H1 (cell line): ENCODE measurements around the gene DCPS. TPM values are rescaled to one million over a fixed set of nuclear protein-coding genes. Genes with fewer than 3 reads are reported as not detected.
A peak's percentile ranks its signal among the peaks of the same experiment; 100 is the strongest.

Experiments
- CTCF ChIA-PET: fragments of 300-600 bp; sonication (Branson Sonifier 250); formaldehyde crosslinking; loops from one replicate; lab custom pipeline; 2021; ENCODE audit not compliant: partially characterized antibody; lab: Charles Lee
- POLR2A ChIA-PET: fragments of 300-600 bp; sonication (Branson Sonifier 250); formaldehyde crosslinking; loops from one replicate; lab custom pipeline; 2021; ENCODE audit warnings: inconsistent platforms; ENCODE audit not compliant: partially characterized antibody; lab: Charles Lee
- DNase-seq, 2 experiments: peaks; one replicate each; pipeline versions ENCODE4 v3.0.0 to v3.0.0-alpha.2; 2010 to 2022; ENCODE audit warnings: low spot score in 2 of 2, low read depth in 1 of 2, mixed read lengths in 1 of 2
- FAIRE-seq: peaks from 2 replicates; lab custom pipeline; 2011; peaks lifted over from hg19 to GRCh38; lab: Jason Lieb, UNC
- H2AFZ ChIP-seq: 2 replicates; pipeline ENCODE4 v1.8.1; 2012; ENCODE audit warnings: low read length, inconsistent platforms
- H2AK5ac ChIP-seq: 2 replicates; pipeline ENCODE4 v1.6.1; 2013; ENCODE audit warnings: low read depth, low read length
- H2BK120ac ChIP-seq: replicated peaks from 2 replicates; pipeline ENCODE3; 2013; ENCODE audit warnings: low read depth, low read length, inconsistent platforms
- H2BK12ac ChIP-seq: 2 replicates; pipeline ENCODE4 v1.6.1; 2013; ENCODE audit warnings: low read depth, low read length
- H2BK15ac ChIP-seq: 2 replicates; pipeline ENCODE4 v1.6.1; 2013; ENCODE audit warnings: low read length
- H2BK20ac ChIP-seq: 2 replicates; pipeline ENCODE4 v1.6.1; 2013; ENCODE audit warnings: low read length
- H2BK5ac ChIP-seq: 2 replicates; pipeline ENCODE4 v1.6.1; 2013; ENCODE audit warnings: low read depth, low read length
- H3K14ac ChIP-seq: 2 replicates; pipeline ENCODE4 v1.6.1; 2013; ENCODE audit warnings: inconsistent platforms; ENCODE audit not compliant: insufficient read length
- H3K18ac ChIP-seq: 2 replicates; pipeline ENCODE4 v1.6.1; 2013; ENCODE audit warnings: low read length; ENCODE audit errors: extremely low read depth
- H3K23ac ChIP-seq: 2 replicates; pipeline ENCODE4 v1.6.1; 2013; ENCODE audit warnings: inconsistent platforms; ENCODE audit not compliant: insufficient read length
- H3K23me2 ChIP-seq: 2 replicates; pipeline ENCODE4 v1.6.1; 2013; ENCODE audit warnings: low read depth, low read length
- H3K27ac ChIP-seq: 2 replicates; pipeline ENCODE4 v1.6.1; 2011; ENCODE audit warnings: low read depth, low read length, inconsistent platforms
- H3K27me3 ChIP-seq, 4 experiments: replicated peaks in 1 of 4; 1 replicate in 1 of 4; 2 replicates in 3 of 4; pipeline versions ENCODE4 v1.6.1 to v1.8.1; 2011 to 2013; ENCODE audit warnings: low read length in 3 of 4, mild to moderate bottlenecking in 3 of 4, inconsistent platforms in 2 of 4, mixed read lengths in 2 of 4, moderate library complexity in 1 of 4; ENCODE audit not compliant: control insufficient read depth in 3 of 4, insufficient read depth in 3 of 4; ENCODE audit errors: extremely low read depth in 1 of 4
- H3K36me3 ChIP-seq, 4 experiments: 2 replicates each; pipeline versions ENCODE4 v1.6.1 to v1.8.1; 2011 to 2013; ENCODE audit warnings: mild to moderate bottlenecking in 4 of 4, low read length in 3 of 4, moderate library complexity in 2 of 4, control low read depth in 1 of 4, inconsistent platforms in 1 of 4; ENCODE audit not compliant: insufficient read depth in 4 of 4, control insufficient read depth in 2 of 4
- H3K4ac ChIP-seq: replicated peaks from 2 replicates; pipeline ENCODE3; 2013; ENCODE audit warnings: low read length, low read depth, mixed read lengths, inconsistent platforms; ENCODE audit not compliant: insufficient read length
- H3K4me1 ChIP-seq, 4 experiments: replicated peaks in 1 of 4; 1 replicate in 1 of 4; 2 replicates in 3 of 4; pipeline versions ENCODE4 v1.6.1 to v1.8.1; 2011 to 2013; ENCODE audit warnings: low read length in 3 of 4, inconsistent platforms in 2 of 4, mixed read lengths in 1 of 4; ENCODE audit not compliant: insufficient read depth in 4 of 4, control insufficient read depth in 3 of 4
- H3K4me2 ChIP-seq, 2 experiments: 2 replicates each; pipeline versions ENCODE4 v1.6.1 to v1.8.1; 2011 to 2013; ENCODE audit warnings: low read depth in 2 of 2, low read length in 2 of 2, control low read depth in 1 of 2, inconsistent platforms in 1 of 2, mild to moderate bottlenecking in 1 of 2; ENCODE audit not compliant: insufficient read depth in 1 of 2
- H3K4me3 ChIP-seq, 4 experiments: fragments of 200-600, 300-600 bp in 1 of 4; sonication (generic), shearing (Covaris generic), sonication (Bioruptor Twin) in 1 of 4; 2 replicates each; pipeline versions ENCODE4 v1.5.1 to v1.8.1; 2011 to 2016; ENCODE audit warnings: low read length in 4 of 4, low read depth in 3 of 4, control low read depth in 2 of 4, inconsistent platforms in 2 of 4, mild to moderate bottlenecking in 2 of 4, mixed read lengths in 1 of 4, moderate library complexity in 1 of 4; ENCODE audit not compliant: insufficient read depth in 2 of 4; ENCODE audit errors: extremely low read depth in 1 of 4
- H3K56ac ChIP-seq: replicated peaks from 2 replicates; pipeline ENCODE3; 2013; ENCODE audit warnings: low read depth, mild to moderate bottlenecking, mixed read lengths, low read length, inconsistent platforms; ENCODE audit not compliant: insufficient read length
- H3K79me1 ChIP-seq: 2 replicates; pipeline ENCODE4 v1.6.1; 2013; ENCODE audit warnings: low read depth, low read length, control low read depth
- H3K79me2 ChIP-seq, 2 experiments: 2 replicates each; pipeline versions ENCODE4 v1.6.1 to v1.8.1; 2012 to 2013; ENCODE audit warnings: low read length in 2 of 2, mild to moderate bottlenecking in 2 of 2, inconsistent platforms in 1 of 2; ENCODE audit not compliant: insufficient read depth in 2 of 2, control insufficient read depth in 1 of 2
- H3K9ac ChIP-seq, 4 experiments: replicated peaks in 1 of 4; 1 replicate in 1 of 4; 2 replicates in 3 of 4; pipeline versions ENCODE4 v1.6.1 to v1.8.1; 2011 to 2013; ENCODE audit warnings: low read depth in 3 of 4, low read length in 3 of 4, control low read depth in 2 of 4, mild to moderate bottlenecking in 2 of 4, moderate library complexity in 2 of 4, inconsistent platforms in 1 of 4; ENCODE audit errors: extremely low read depth in 1 of 4
- H3K9me3 ChIP-seq, 2 experiments: 2 replicates each; pipeline versions ENCODE4 v1.6.1 to v1.8.1; 2012 to 2013; ENCODE audit warnings: mild to moderate bottlenecking in 2 of 2, moderate library complexity in 2 of 2, control low read depth in 1 of 2, inconsistent platforms in 1 of 2, low read depth in 1 of 2, low read length in 1 of 2, mixed read lengths in 1 of 2; ENCODE audit not compliant: insufficient read depth in 2 of 2
- H4K20me1 ChIP-seq, 2 experiments: replicated peaks in 1 of 2; 2 replicates each; pipeline versions ENCODE3 to v1.8.1; 2011 to 2013; ENCODE audit warnings: inconsistent platforms in 2 of 2, low read length in 2 of 2, mild to moderate bottlenecking in 1 of 2; ENCODE audit not compliant: insufficient read depth in 2 of 2, control insufficient read depth in 1 of 2
- H4K5ac ChIP-seq: 2 replicates; pipeline ENCODE4 v1.6.1; 2013; ENCODE audit warnings: low read length, low read depth, mixed read lengths, inconsistent platforms; ENCODE audit not compliant: insufficient read length
- H4K8ac ChIP-seq: 2 replicates; pipeline ENCODE4 v1.8.0; 2013; ENCODE audit warnings: mild to moderate bottlenecking, moderate library complexity, low read length, inconsistent platforms; ENCODE audit not compliant: insufficient read depth; ENCODE audit errors: extremely low read depth
- H4K91ac ChIP-seq: replicated peaks from 2 replicates; pipeline ENCODE3; 2013; ENCODE audit warnings: low read length, mixed read lengths, inconsistent platforms; ENCODE audit not compliant: insufficient read length
- BACH1 ChIP-seq: IDR thresholded peaks from 2 replicates; pipeline ENCODE4 v1.6.1; 2012; ENCODE audit warnings: low read length, improper control_type of control experiment
- TBP ChIP-seq: IDR thresholded peaks from 2 replicates; pipeline ENCODE4 v1.6.1; 2011; ENCODE audit warnings: low read depth, low read length, improper control_type of control experiment
- WGBS, 2 experiments: shearing (Covaris generic) in 1 of 2; methylation state at CpG; one replicate each; pipeline versions ENCODE4 v1.1.6 to v1.1.7; 2013 to 2015; ENCODE audit warnings: low lambda C conversion rate in 2 of 2, mixed read lengths in 2 of 2, inconsistent platforms in 1 of 2, low coverage in 1 of 2, missing lambda C conversion rate in 1 of 2; ENCODE audit not compliant: insufficient replicate concordance in 2 of 2, insufficient coverage in 1 of 2, insufficient read length in 1 of 2; ENCODE audit errors: extremely low coverage in 1 of 2, missing lambda C conversion rate in 1 of 2; 5-methylcytosine and 5-hydroxymethylcytosine counted together
- polyA plus RNA-seq, 7 experiments: library from polyadenylated mRNA; depleted of rRNA in 3 of 7; stranded (reverse) in 5 of 7; unstranded in 2 of 7; fragments of >200 nt in 5 of 7; fragments of 200-250 nt in 2 of 7; gene quantifications; 1 replicate in 5 of 7; 2 replicates in 1 of 7; 4 replicates in 1 of 7; pipeline versions ENCODE4 v1.2.1 to v1.2.3, GENCODE V29; 2011 to 2013; ENCODE audit warnings: missing spikeins in 2 of 7, mixed read lengths in 2 of 7
- total RNA-seq: library from RNA; stranded (reverse); fragmentation: NEBNext Ultra II Directional; extraction: Animal tissue kit (Norgen Biotek cat#: 25700); gene quantifications from 2 replicates; pipeline ENCODE4 v1.2.1, GENCODE V29; 2021

DCPS gene
- total and polyA plus RNA-seq, 2 of the 8 experiments (the other 6 are each of a cell fraction or from before 2014, with no cell fraction given): 24.6 to 55.2 TPM

- CTCF ChIA-PET: interaction anchor here (0.6 to 2.3 kb wide), 8 partner anchors 19 to 90 kb away, joined by 3 to 22 read pairs (median 3); no protein-coding TSS in a partner anchor
- WGBS, 2 experiments: 90% methylated on average over 5 of the region's 7 CpGs; no CpG with 5 or more reads in 1 of the 2 experiments
- TF ChIP-seq TBP: no peak
- TF ChIP-seq BACH1: no peak
Observed at GRCh38 chr11:126391286-126391954, 87.6 kb downstream of the DCPS start.

More at GRCh38 chr11:126391286-126391954, 87.6 kb downstream of the DCPS start:
- H3K79me2 ChIP-seq: peaks cover 0 to 3% of the 10 kb centered on the region in 2 experiments; a peak in 1 of 4 replicates
- H4K91ac ChIP-seq: peak overlapping the region; percentile 34
- no peaks in the 10 kb centered on the region for H3K9me3 ChIP-seq
- H2BK5ac ChIP-seq: peak overlapping the region; percentile 83; the same call in 1 of the 2 replicates
- DNase-seq (no peak), FAIRE-seq (no peak)
- peaks cover 0 to 7% (median 1%) of the 10 kb centered on the region in 4 experiments; a peak in 5 of 7 replicates for H3K4me1 ChIP-seq
- no peak overlapping the region for H2BK120ac ChIP-seq
- 0 out of 2 replicates have a peak overlapping the region, but pooled peaks have one; percentile 16 for H2AK5ac ChIP-seq
- H3K4ac ChIP-seq: no peak overlapping the region
- 0 out of 2 replicates have a peak overlapping the region, but pooled peaks have one; percentile 50 for H2BK12ac ChIP-seq
- H3K4me3 ChIP-seq: no peak overlapping the region
- H3K27ac ChIP-seq: no peak overlapping the region
- H2BK20ac ChIP-seq: no peak overlapping the region
- H3K18ac ChIP-seq: no peak overlapping the region
- H2BK15ac ChIP-seq: peak overlapping the region; percentile 88; the same call in 1 of the 2 replicates
- no peak overlapping the region for H3K23ac ChIP-seq
- no peaks in the 10 kb centered on the region for H3K23me2 ChIP-seq
- peaks cover 6% of the 10 kb centered on the region for H3K79me1 ChIP-seq
- H4K20me1 ChIP-seq: peaks cover 2 to 4% of the 10 kb centered on the region in 2 experiments
- H3K36me3 ChIP-seq: no peaks in the 10 kb centered on the region
- H4K8ac ChIP-seq: peak overlapping the region; percentile 63; the same call in 1 of the 2 replicates
- H3K56ac ChIP-seq: no peak overlapping the region
- H3K14ac ChIP-seq: no peak overlapping the region
- POLR2A ChIA-PET: no interaction called here
- H3K4me2 ChIP-seq: no peak overlapping the region
- H3K27me3 ChIP-seq: no peaks in the 10 kb centered on the region
- no peak overlapping the region for H4K5ac ChIP-seq
- H3K9ac ChIP-seq: no peak overlapping the region
- no peak overlapping the region for H2AFZ ChIP-seq
